HCT116 (cell line): Measurements from ENCODE around the gene RAB40AL. TPM values are rescaled to one million over a fixed set of nuclear protein-coding genes. Genes with fewer than 3 reads are reported as not detected.
"Not testable (repeated sequence)": the region's sequence is repeated elsewhere in the genome, so short reads cannot be mapped to it uniquely, and the experiment has no call there.

ENCODE experiments used
- ATAC-seq: fragments of 200-7000 bp; cut with Tn5 transposase; 2 replicates; pipeline ENCODE4 v1.9.1; 2020; ENCODE audit warnings: mild to moderate bottlenecking, moderate library complexity
- Bru-seq: library from RNA; stranded (reverse); fragments of 400-500 nt; gene quantifications from one replicate; lab custom pipeline; 2021; lab: Mats Ljungman, UMichigan
- BruChase-seq, 2 experiments: library from RNA; stranded (reverse); fragments of 400-500 nt; gene quantifications; one replicate each; lab custom pipeline; 2021; lab: Mats Ljungman, UMichigan
- BruUV-seq: library from RNA; stranded (reverse); fragments of 400-500 nt; replicated peaks from 2 replicates; lab custom pipeline; 2021; lab: Mats Ljungman, UMichigan
- CTCF ChIA-PET: fragments of 300-600 bp; sonication (Branson Sonifier 250); formaldehyde crosslinking; loops from one replicate; lab custom pipeline; 2021; ENCODE audit warnings: antibody characterized with exemption; lab: Charles Lee
- POLR2A ChIA-PET: fragments of 300-600, 350-600 bp; sonication (Branson Sonifier 250); formaldehyde crosslinking; loops from one replicate; lab custom pipeline; 2021; ENCODE audit warnings: antibody characterized with exemption; lab: Charles Lee
- RAD21 ChIA-PET, 2 experiments: fragments of 300-600 bp; sonication (Branson Sonifier 250); formaldehyde crosslinking; loops; one replicate each; lab custom pipeline; 2023; ENCODE audit warnings: low total read pairs in 2 of 2; ENCODE audit not compliant: uncharacterized antibody in 2 of 2, unreplicated experiment in 2 of 2, low non-redundant PET in 1 of 2; lab: Charles Lee
- DNase-seq: peaks from one replicate; pipeline ENCODE4 v3.0.0-alpha.2; 2010; ENCODE audit warnings: low read depth, low spot score
- H2AFZ ChIP-seq: fragments of 200-600 bp; shearing (Covaris generic), sonication (generic); 2 replicates; pipeline ENCODE4 v1.6.1; 2017; ENCODE audit warnings: low read depth, mixed run types, mixed read lengths, antibody characterized with exemption, low read length; ENCODE audit not compliant: poor library complexity, severe bottlenecking
- H3K27ac ChIP-seq: 2 replicates; pipeline ENCODE4 v1.5.1; 2012; ENCODE audit warnings: low read depth, low read length
- H3K27me3 ChIP-seq: fragments of 200-600 bp; sonication (generic); 2 replicates; pipeline ENCODE4 v1.6.1; 2016; ENCODE audit warnings: mixed run types, low read length, mixed read lengths; ENCODE audit not compliant: insufficient read depth
- H3K36me3 ChIP-seq, 2 experiments: fragments of 200-500 bp in 1 of 2; fragments of 200-600 bp in 1 of 2; sonication (Bioruptor generic) in 1 of 2; sonication (generic) in 1 of 2; 2 replicates each; pipeline versions ENCODE4 v1.5.1 to v1.6.1; 2014 to 2016; ENCODE audit warnings: low read length in 2 of 2, inconsistent platforms in 1 of 2, mixed read lengths in 1 of 2, mixed run types in 1 of 2; ENCODE audit not compliant: insufficient read depth in 2 of 2, control insufficient read depth in 1 of 2
- H3K4me1 ChIP-seq, 2 experiments: fragments of 200-600 bp in 1 of 2; sonication (generic) in 1 of 2; 2 replicates each; pipeline versions ENCODE4 v1.5.1 to v1.6.1; 2012 to 2017; ENCODE audit warnings: low read length in 2 of 2, inconsistent platforms in 1 of 2, mild to moderate bottlenecking in 1 of 2, mixed read lengths in 1 of 2, mixed run types in 1 of 2, moderate library complexity in 1 of 2; ENCODE audit not compliant: insufficient read depth in 2 of 2, control insufficient read depth in 1 of 2
- H3K4me2 ChIP-seq: fragments of 200-600 bp; sonication (generic); 2 replicates; pipeline ENCODE4 v1.6.1; 2017; ENCODE audit warnings: mixed run types, low read length, mixed read lengths
- H3K4me3 ChIP-seq, 2 experiments: fragments of 200-600 bp in 1 of 2; sonication (generic) in 1 of 2; replicated peaks in 1 of 2; 2 replicates each; pipeline ENCODE4 v1.5.1; 2011 to 2016; ENCODE audit warnings: low read length in 2 of 2, control low read depth in 1 of 2, low read depth in 1 of 2, mild to moderate bottlenecking in 1 of 2, mixed read lengths in 1 of 2, mixed run types in 1 of 2
- H3K79me2 ChIP-seq: fragments of 200-600 bp; sonication (generic); 2 replicates; pipeline ENCODE4 v1.6.1; 2017; ENCODE audit warnings: mild to moderate bottlenecking, mixed run types, low read length, moderate library complexity, mixed read lengths; ENCODE audit not compliant: insufficient read depth
- H3K9ac ChIP-seq: fragments of 200-600 bp; sonication (generic); 2 replicates; pipeline ENCODE4 v1.6.1; 2016; ENCODE audit warnings: low read length, mixed read lengths
- H3K9me2 ChIP-seq: fragments of 200-600 bp; sonication (generic), shearing (Covaris generic); 2 replicates; pipeline ENCODE4 v1.6.1; 2017; ENCODE audit warnings: mixed run types, mild to moderate bottlenecking, moderate library complexity; ENCODE audit not compliant: insufficient read depth
- H3K9me3 ChIP-seq, 2 experiments: fragments of 200-500 bp in 1 of 2; fragments of 200-600 bp in 1 of 2; sonication (Bioruptor generic) in 1 of 2; sonication (generic) in 1 of 2; 2 replicates each; pipeline ENCODE4 v1.6.1; 2014 to 2017; ENCODE audit warnings: low read length in 2 of 2, mixed read lengths in 2 of 2, inconsistent platforms in 1 of 2, low read depth in 1 of 2, mild to moderate bottlenecking in 1 of 2, mixed run types in 1 of 2, moderate library complexity in 1 of 2; ENCODE audit not compliant: control insufficient read depth in 1 of 2, insufficient read depth in 1 of 2
- H4K20me1 ChIP-seq: fragments of 200-600 bp; sonication (generic), shearing (Covaris generic); 2 replicates; pipeline ENCODE4 v1.6.1; 2017; ENCODE audit warnings: mixed run types, mild to moderate bottlenecking, moderate library complexity; ENCODE audit not compliant: insufficient read depth
- EGR1 ChIP-seq: IDR thresholded peaks from 2 replicates; pipeline ENCODE4 v1.6.1; 2012; ENCODE audit warnings: low read depth
- EZH2 ChIP-seq: fragments of 200-600 bp; sonication (generic); IDR thresholded peaks from 2 replicates; pipeline ENCODE4 v1.6.1; 2017; ENCODE audit warnings: antibody characterized with exemption, mixed run types
- EZH2phosphoT487 ChIP-seq: fragments of 200-600 bp; IDR thresholded peaks from 2 replicates; pipeline ENCODE4 v1.6.1; 2018; ENCODE audit warnings: antibody characterized with exemption, borderline replicate concordance
- FOSL1 ChIP-seq: IDR thresholded peaks from 2 replicates; pipeline ENCODE4 v1.6.1; 2012; ENCODE audit warnings: low read depth
- POLR2AphosphoS5 ChIP-seq: IDR thresholded peaks from 2 replicates; pipeline ENCODE4 v1.6.1; 2011; ENCODE audit warnings: mild to moderate bottlenecking, low read depth, low read length, moderate library complexity
- SP1 ChIP-seq: IDR thresholded peaks from 2 replicates; pipeline ENCODE4 v1.6.1; 2012; ENCODE audit warnings: low read depth
- TCF7L2 ChIP-seq: IDR thresholded peaks from 2 replicates; pipeline ENCODE4 v1.7.0; 2011; ENCODE audit warnings: borderline replicate concordance, inconsistent platforms; ENCODE audit not compliant: insufficient read depth, insufficient read length; ENCODE audit errors: extremely low read depth
- YY1 ChIP-seq: IDR thresholded peaks from 2 replicates; pipeline ENCODE4 v1.6.1; 2011; ENCODE audit warnings: low read length, low read depth, moderate library complexity, mild to moderate bottlenecking; ENCODE audit not compliant: insufficient replicate concordance; ENCODE audit errors: extremely low read depth
- ZNF274 ChIP-seq: fragments of 200-500 bp; sonication (Bioruptor generic); IDR thresholded peaks from 2 replicates; pipeline ENCODE4 v1.6.1; 2014; ENCODE audit warnings: mild to moderate bottlenecking, low read depth, low read length, inconsistent platforms
- intact Hi-C: fragments of 100-400 bp; cut with micrococcal nuclease; formaldehyde crosslinking; loops from 2 replicates; pipeline ENCODE4 v1.10.0; 2022
- long read RNA-seq: library from polyadenylated mRNA; unstranded; transcript quantifications from one replicate; pipeline ENCODE4 v2.0.0, GENCODE V29; 2021; ENCODE audit not compliant: unreplicated experiment
- polyA plus RNA-seq: library from polyadenylated mRNA; unstranded; fragments of >200 nt; gene quantifications from 2 replicates; pipeline ENCODE4 v1.2.1, GENCODE V29; 2012; ENCODE audit warnings: missing spikeins
- total RNA-seq: library from RNA; stranded (reverse); gene quantifications from one replicate; pipeline ENCODE4 v1.2.1, GENCODE V29; 2021; ENCODE audit not compliant: unreplicated experiment
- TF ChIP-seq, protein P1 (sequence below): IDR thresholded peaks from 2 replicates; pipeline ENCODE4 v1.6.1; 2012; ENCODE audit warnings: low read depth
- TF ChIP-seq, protein P2 (sequence below): IDR thresholded peaks from 2 replicates; pipeline ENCODE4 v1.6.1; 2012

RAB40AL gene, protein sequence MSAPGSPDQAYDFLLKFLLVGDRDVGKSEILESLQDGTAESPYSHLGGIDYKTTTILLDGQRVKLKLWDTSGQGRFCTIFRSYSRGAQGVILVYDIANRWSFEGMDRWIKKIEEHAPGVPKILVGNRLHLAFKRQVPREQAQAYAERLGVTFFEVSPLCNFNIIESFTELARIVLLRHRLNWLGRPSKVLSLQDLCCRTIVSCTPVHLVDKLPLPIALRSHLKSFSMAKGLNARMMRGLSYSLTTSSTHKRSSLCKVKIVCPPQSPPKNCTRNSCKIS
- 0.84 TPM for total RNA-seq
- polyA plus RNA-seq = not detected in 2 replicates
- percentile 57 among the genes with signal in this experiment for Bru-seq, nascent RNA
- percentile 72 among the genes with signal in this experiment for BruChase-seq, experiment 1, labeled RNA remaining after a 6-hour chase
- BruChase-seq, experiment 2, labeled RNA remaining after a 2-hour chase = percentile 74 among the genes with signal in this experiment
- long read RNA-seq = 0 reads

DNA sequence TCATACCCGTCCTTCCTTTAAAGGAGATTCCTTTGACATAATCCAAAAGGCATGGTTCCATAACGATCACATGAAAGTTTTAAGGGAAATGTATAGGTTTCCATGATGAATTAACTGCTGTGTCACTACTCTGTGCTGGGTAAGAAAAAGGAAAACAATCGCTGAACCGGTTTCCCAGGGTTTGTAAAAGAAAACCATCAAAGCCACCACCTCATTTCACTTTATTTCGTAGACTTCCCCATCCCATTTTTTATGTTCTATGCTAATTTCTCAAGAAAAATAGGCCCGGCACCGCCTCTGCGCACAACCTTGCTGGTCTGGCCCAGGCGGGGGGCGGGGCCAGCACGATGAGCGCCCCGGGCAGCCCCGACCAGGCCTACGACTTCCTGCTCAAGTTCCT is at the start of gene RAB40AL:
TSS of gene RAB40AL (plus strand) at position 301 of the 400 bp plus-strand sequence. CDS start at position 348, 47 bp downstream.
- RAD21 ChIA-PET, H3K36me3 ChIP-seq, POLR2A ChIA-PET, H3K4me3 ChIP-seq, H3K9ac ChIP-seq, H3K4me2 ChIP-seq, BruUV-seq, H3K9me2 ChIP-seq, ATAC-seq, H3K79me2 ChIP-seq, DNase-seq, H3K9me3 ChIP-seq, H3K27me3 ChIP-seq, H4K20me1 ChIP-seq, intact Hi-C loops, CTCF ChIA-PET, H3K4me1 ChIP-seq, H2AFZ ChIP-seq, H3K27ac ChIP-seq: not testable (repeated sequence)

DNA sequence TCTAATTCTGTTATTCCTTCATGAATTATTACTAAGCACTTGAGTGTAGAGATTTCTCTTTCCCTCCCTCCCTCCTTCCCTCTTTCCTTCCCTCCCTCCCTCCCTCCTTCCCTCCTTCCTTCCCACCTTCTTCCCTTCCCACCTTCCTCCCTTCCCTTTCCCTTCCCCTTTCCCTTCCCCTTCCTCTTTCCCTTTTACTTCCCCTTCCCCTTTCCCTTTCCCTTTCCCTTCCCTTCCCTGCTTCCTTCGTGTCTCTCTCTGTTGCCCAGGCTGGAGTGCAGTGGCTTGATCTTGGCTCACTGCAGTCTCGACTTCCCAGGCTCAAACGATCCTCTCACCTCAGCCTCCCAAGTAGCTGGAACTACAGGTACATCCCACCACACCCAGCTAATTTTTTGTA is 49.4 kb upstream of the RAB40AL start:
- POLR2A ChIA-PET = no interaction called here
- H3K79me2 ChIP-seq = no peaks in the 10 kb centered on the region
- no peaks in the 10 kb centered on the region for H3K9me2 ChIP-seq
- no peaks in the 10 kb centered on the region for H3K27me3 ChIP-seq
- no peak overlapping the region for H3K27ac ChIP-seq
- no peak overlapping the region for H2AFZ ChIP-seq
- no peaks in the 10 kb centered on the region for H3K36me3 ChIP-seq
- RAD21 ChIA-PET = no interaction called here
- ATAC-seq (no peak), DNase-seq (no peak)
- TF ChIP-seq EZH2 (no peak), SP1 (no peak), ZNF274 (no peak), YY1 (no peak), POLR2AphosphoS5 (no peak), EGR1 (no peak), TCF7L2 (no peak), EZH2phosphoT487 (no peak), FOSL1 (no peak)
- TF ChIP-seq, protein P1, sequence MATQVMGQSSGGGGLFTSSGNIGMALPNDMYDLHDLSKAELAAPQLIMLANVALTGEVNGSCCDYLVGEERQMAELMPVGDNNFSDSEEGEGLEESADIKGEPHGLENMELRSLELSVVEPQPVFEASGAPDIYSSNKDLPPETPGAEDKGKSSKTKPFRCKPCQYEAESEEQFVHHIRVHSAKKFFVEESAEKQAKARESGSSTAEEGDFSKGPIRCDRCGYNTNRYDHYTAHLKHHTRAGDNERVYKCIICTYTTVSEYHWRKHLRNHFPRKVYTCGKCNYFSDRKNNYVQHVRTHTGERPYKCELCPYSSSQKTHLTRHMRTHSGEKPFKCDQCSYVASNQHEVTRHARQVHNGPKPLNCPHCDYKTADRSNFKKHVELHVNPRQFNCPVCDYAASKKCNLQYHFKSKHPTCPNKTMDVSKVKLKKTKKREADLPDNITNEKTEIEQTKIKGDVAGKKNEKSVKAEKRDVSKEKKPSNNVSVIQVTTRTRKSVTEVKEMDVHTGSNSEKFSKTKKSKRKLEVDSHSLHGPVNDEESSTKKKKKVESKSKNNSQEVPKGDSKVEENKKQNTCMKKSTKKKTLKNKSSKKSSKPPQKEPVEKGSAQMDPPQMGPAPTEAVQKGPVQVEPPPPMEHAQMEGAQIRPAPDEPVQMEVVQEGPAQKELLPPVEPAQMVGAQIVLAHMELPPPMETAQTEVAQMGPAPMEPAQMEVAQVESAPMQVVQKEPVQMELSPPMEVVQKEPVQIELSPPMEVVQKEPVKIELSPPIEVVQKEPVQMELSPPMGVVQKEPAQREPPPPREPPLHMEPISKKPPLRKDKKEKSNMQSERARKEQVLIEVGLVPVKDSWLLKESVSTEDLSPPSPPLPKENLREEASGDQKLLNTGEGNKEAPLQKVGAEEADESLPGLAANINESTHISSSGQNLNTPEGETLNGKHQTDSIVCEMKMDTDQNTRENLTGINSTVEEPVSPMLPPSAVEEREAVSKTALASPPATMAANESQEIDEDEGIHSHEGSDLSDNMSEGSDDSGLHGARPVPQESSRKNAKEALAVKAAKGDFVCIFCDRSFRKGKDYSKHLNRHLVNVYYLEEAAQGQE = no peak
- TF ChIP-seq, protein P2, sequence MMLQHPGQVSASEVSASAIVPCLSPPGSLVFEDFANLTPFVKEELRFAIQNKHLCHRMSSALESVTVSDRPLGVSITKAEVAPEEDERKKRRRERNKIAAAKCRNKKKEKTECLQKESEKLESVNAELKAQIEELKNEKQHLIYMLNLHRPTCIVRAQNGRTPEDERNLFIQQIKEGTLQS = no peak
- CTCF ChIA-PET = no interaction called here
- no peak overlapping the region for H3K4me2 ChIP-seq
- no peaks in the 10 kb centered on the region for H3K9me3 ChIP-seq
- no peaks in the 10 kb centered on the region for H3K4me1 ChIP-seq
- no peaks in the 10 kb centered on the region for H4K20me1 ChIP-seq
- intact Hi-C loops = no loop called here
- BruUV-seq = no TSS peak
- H3K9ac ChIP-seq = no peak overlapping the region
- no peak overlapping the region for H3K4me3 ChIP-seq
